Erythroblast (primary cell): ENCODE measurements around the gene GALNT18.

Experiments used
- GATA1 ChIP-seq: IDR thresholded peaks from 2 replicates; pipeline ENCODE4 v1.6.1; 2011; ENCODE audit warnings: low read depth, mild to moderate bottlenecking, control low read depth, low read length, moderate library complexity
- POLR2A ChIP-seq: IDR thresholded peaks from 2 replicates; pipeline ENCODE4 v1.6.1; 2011; ENCODE audit warnings: mild to moderate bottlenecking, low read length

- TF ChIP-seq POLR2A (no peak), GATA1 (no peak)
These were observed 78.1 kb downstream of the GALNT18 start for GRCh38 chr11:11543656-11544055.
